Activated B cell treated with CpG ODN at 0.5 μM for 24 hours (primary cell): ENCODE data around the gene RNF175. TPM values are rescaled to one million over a fixed set of nuclear protein-coding genes. Genes with fewer than 3 reads are reported as not detected.

Experiments
- ATAC-seq: fragments of 200-7000 bp; cut with Tn5 transposase; one replicate; pipeline ENCODE4 v1.10.0; 2021; ENCODE audit warnings: low read depth, mild to moderate bottlenecking, moderate library complexity
- CTCF ChIA-PET: fragments of 350-600 bp; sonication (Branson Sonifier 250); formaldehyde crosslinking; loops from one replicate; lab custom pipeline; 2021; ENCODE audit warnings: antibody characterized with exemption; lab: Charles Lee
- POLR2A ChIA-PET: fragments of 350-600 bp; sonication (Branson Sonifier 250); formaldehyde crosslinking; loops from one replicate; lab custom pipeline; 2021; ENCODE audit warnings: antibody characterized with exemption; lab: Charles Lee
- DNase-seq: peaks from one replicate; pipeline ENCODE4 v3.0.0; 2022
- H3K27ac Mint-ChIP-seq: one replicate; pipeline ENCODE4 v1.8.0; 2020; ENCODE audit warnings: mixed read lengths
- H3K27me3 Mint-ChIP-seq: one replicate; pipeline ENCODE4 v1.8.0; 2021; ENCODE audit warnings: mixed read lengths
- H3K36me3 Mint-ChIP-seq: one replicate; pipeline ENCODE4 v1.8.0; 2021; ENCODE audit warnings: low read depth, mixed read lengths
- H3K4me1 Mint-ChIP-seq: one replicate; pipeline ENCODE4 v1.8.0; 2021; ENCODE audit warnings: mixed read lengths
- H3K4me3 Mint-ChIP-seq: one replicate; pipeline ENCODE4 v1.8.0; 2020; ENCODE audit warnings: mild to moderate bottlenecking, mixed read lengths
- H3K9me3 Mint-ChIP-seq: one replicate; pipeline ENCODE4 v1.8.0; 2020; ENCODE audit warnings: mixed read lengths
- intact Hi-C: fragments of 100-400 bp; cut with micrococcal nuclease; formaldehyde crosslinking; loops from one replicate; pipeline ENCODE4 v1.15.1; 2024
- total RNA-seq: library from RNA; stranded (reverse); gene quantifications from 2 replicates; pipeline ENCODE4 v1.2.3, GENCODE V29; 2022
- TF ChIP-seq, protein P1 (sequence below): fragments of 200-600 bp; IDR thresholded peaks from one replicate; pipeline ENCODE4 v1.8.0; 2022; ENCODE audit warnings: antibody characterized with exemption, mild to moderate bottlenecking

Gene RNF175
- total RNA-seq, 1 donor from 2014 or later = not detected

- Mint-ChIP-seq H3K4me3 (no peak overlapping the region), H3K9me3 (no peaks in the 10 kb centered on the region), H3K27me3 (peaks cover 7% of the 10 kb centered on the region), H3K4me1 (no peaks in the 10 kb centered on the region), H3K27ac (no peak overlapping the region), H3K36me3 (no peaks in the 10 kb centered on the region)
- DNase-seq = no peak
- ATAC-seq = no peak
- ChIA-PET POLR2A (no interaction called here), CTCF (no interaction called here)
- intact Hi-C loops = no loop called here
- TF ChIP-seq, protein P1, sequence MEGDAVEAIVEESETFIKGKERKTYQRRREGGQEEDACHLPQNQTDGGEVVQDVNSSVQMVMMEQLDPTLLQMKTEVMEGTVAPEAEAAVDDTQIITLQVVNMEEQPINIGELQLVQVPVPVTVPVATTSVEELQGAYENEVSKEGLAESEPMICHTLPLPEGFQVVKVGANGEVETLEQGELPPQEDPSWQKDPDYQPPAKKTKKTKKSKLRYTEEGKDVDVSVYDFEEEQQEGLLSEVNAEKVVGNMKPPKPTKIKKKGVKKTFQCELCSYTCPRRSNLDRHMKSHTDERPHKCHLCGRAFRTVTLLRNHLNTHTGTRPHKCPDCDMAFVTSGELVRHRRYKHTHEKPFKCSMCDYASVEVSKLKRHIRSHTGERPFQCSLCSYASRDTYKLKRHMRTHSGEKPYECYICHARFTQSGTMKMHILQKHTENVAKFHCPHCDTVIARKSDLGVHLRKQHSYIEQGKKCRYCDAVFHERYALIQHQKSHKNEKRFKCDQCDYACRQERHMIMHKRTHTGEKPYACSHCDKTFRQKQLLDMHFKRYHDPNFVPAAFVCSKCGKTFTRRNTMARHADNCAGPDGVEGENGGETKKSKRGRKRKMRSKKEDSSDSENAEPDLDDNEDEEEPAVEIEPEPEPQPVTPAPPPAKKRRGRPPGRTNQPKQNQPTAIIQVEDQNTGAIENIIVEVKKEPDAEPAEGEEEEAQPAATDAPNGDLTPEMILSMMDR = no peak
Measured at GRCh38 chr4:153713866-153714646, 45.8 kb downstream of the RNF175 start.

DNA sequence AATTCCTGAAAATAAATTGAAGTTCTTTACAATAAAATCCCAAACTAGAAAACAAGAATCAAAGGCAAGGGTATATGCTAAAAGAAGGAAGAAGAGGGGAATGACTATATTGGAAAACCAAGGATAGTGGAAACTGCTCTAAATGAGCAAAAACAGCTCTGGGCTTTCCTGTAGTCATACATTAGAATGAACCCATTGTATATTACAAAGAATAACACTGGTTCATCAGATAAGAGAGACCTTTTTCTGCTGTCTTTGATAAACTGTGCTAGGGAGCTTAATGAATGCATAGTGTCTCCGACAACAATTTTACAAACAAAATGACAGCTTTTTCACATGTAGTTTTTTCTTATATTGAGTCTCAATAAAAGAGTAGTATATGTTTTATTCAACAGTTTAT, 49.1 kb downstream of the RNF175 start:
- peaks cover 7% of the 10 kb centered on the region for H3K27me3 Mint-ChIP-seq
- H3K9me3 Mint-ChIP-seq = no peaks in the 10 kb centered on the region
- peaks cover 11% of the 10 kb centered on the region for H3K4me1 Mint-ChIP-seq
- no peak for ATAC-seq
- CTCF ChIA-PET = no interaction called here
- H3K27ac Mint-ChIP-seq = no peak overlapping the region
- no peak for DNase-seq
- POLR2A ChIA-PET = no interaction called here
- TF ChIP-seq, protein P1 = no peak
- no peak overlapping the region for H3K4me3 Mint-ChIP-seq
- intact Hi-C loops = no loop called here
- H3K36me3 Mint-ChIP-seq = no peaks in the 10 kb centered on the region

DNA sequence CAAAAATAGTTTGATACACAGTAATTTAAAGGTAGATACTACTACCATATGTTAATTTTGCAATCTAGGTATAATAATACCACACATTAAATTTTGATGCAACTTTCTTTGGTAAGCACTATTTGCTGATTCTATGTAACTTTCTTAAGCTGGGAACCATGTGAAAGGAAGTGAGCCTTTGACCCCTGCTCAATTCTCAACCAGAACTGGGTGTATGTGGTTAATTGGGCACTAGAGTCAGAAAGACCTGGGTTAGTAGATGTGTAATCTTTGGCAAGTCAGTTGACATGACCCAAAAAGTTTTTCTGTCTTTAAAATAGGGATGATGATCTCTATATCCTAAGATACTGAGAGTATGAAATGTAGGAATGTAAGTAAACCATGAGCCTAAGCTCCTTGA, 53.3 kb downstream of the RNF175 start:
- ATAC-seq (no peak), DNase-seq (no peak)
- Mint-ChIP-seq H3K27ac (no peak overlapping the region), H3K27me3 (peaks cover 2% of the 10 kb centered on the region), H3K4me1 (peaks cover 11% of the 10 kb centered on the region), H3K9me3 (no peaks in the 10 kb centered on the region), H3K36me3 (peaks cover 5% of the 10 kb centered on the region), H3K4me3 (no peak overlapping the region)
- intact Hi-C loops = no loop called here
- ChIA-PET POLR2A (interaction anchor here (0.6 kb wide), 1 partner anchor 1175 kb away, joined by 3 read pairs; no protein-coding TSS in a partner anchor), CTCF (interaction anchor here (0.7 kb wide), 1 partner anchor 44 kb away, joined by 3 read pairs; no protein-coding TSS in a partner anchor)
- TF ChIP-seq, protein P1 = no peak

DNA sequence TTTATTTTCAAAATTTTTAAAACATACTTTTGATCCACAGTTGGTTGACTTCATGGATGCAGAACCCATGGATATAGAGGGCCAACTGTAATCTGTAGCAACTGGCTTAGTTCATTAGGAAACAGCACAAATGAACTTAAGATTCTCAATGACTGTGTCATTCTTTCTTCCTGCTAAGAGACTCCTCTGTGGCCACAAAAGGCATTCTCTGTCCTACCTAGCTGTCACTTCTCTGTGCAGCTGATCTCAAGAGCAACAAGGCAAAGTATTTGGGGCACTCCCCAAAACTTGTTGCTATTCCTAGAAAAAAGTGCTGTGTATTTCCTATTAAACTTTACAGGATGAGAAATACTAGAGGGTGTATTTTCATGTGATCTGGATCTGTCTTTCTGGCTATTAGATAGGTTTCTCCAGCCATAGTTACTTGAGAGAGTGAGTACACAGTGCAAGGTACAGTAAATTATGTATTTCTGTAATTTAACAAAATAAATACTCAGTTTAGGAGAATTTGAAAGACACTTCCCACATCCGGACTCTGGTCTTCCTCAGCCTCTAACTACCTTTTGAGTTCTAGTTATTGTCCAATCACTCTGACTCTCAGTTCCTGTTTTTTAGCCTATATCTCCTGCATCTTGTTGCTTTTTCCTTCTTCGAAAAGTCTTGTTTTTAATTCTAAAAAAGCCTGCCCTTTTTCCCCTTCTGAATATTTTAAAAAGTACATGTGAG, 53.9 kb downstream of the RNF175 start:
- H3K4me1 Mint-ChIP-seq = peaks cover 11% of the 10 kb centered on the region
- TF ChIP-seq, protein P1 = no peak
- peak overlapping the region; percentile 35 for H3K4me3 Mint-ChIP-seq
- no peak for ATAC-seq
- no peak overlapping the region for H3K27ac Mint-ChIP-seq
- H3K36me3 Mint-ChIP-seq = peaks cover 5% of the 10 kb centered on the region
- H3K27me3 Mint-ChIP-seq = no peaks in the 10 kb centered on the region
- ChIA-PET CTCF (interaction anchor here (0.7 kb wide), 1 partner anchor 44 kb away, joined by 3 read pairs; no protein-coding TSS in a partner anchor), POLR2A (interaction anchor here (0.6 kb wide), 1 partner anchor 1174 kb away, joined by 3 read pairs; no protein-coding TSS in a partner anchor)
- DNase-seq = no peak
- intact Hi-C loops = no loop called here
- no peaks in the 10 kb centered on the region for H3K9me3 Mint-ChIP-seq

DNA sequence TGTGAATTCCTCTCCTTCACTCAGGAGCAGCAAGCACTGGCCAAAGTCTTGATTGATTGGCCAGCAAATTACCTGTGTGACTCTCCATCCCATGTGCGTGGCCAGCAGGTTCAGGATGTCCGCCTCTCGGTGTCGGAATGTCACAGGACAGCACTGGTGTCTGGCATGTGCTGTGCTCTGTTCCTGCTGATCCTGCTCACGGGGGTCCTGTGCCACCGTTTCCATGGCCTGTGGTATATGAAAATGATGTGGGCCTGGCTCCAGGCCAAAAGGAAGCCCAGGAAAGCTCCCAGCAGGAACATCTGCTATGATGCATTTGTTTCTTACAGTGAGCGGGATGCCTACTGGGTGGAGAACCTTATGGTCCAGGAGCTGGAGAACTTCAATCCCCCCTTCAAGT, 55.3 kb downstream of the RNF175 start:
- Mint-ChIP-seq H3K4me3 (no peak overlapping the region), H3K4me1 (peaks cover 11% of the 10 kb centered on the region), H3K27me3 (no peaks in the 10 kb centered on the region), H3K36me3 (peaks cover 5% of the 10 kb centered on the region), H3K9me3 (no peaks in the 10 kb centered on the region), H3K27ac (no peak overlapping the region)
- intact Hi-C loops = no loop called here
- ChIA-PET POLR2A (no interaction called here), CTCF (no interaction called here)
- ATAC-seq (no peak), DNase-seq (no peak)
- TF ChIP-seq, protein P1 = no peak
